ENCODE data around the gene PPME1.
A peak's percentile ranks its signal among the peaks of the same experiment; 100 is the strongest.
"Not testable (repeated sequence)": the region's sequence is repeated elsewhere in the genome, so short reads cannot be mapped to it uniquely, and the experiment has no call there.

PPME1 gene

GRCh38 chr11:74170694-74171629 is at the start of gene PPME1, which contains the start of gene C2CD3:
Gene PPME1 (plus strand): TSS chr11:74171289. CDS start chr11:74171422, 133 bp downstream.
Gene C2CD3 (minus strand): TSS chr11:74171002. CDS start chr11:74170792, 210 bp downstream.
- peak; percentile 63 to 100 (median 98) for DNase-seq

DNA sequence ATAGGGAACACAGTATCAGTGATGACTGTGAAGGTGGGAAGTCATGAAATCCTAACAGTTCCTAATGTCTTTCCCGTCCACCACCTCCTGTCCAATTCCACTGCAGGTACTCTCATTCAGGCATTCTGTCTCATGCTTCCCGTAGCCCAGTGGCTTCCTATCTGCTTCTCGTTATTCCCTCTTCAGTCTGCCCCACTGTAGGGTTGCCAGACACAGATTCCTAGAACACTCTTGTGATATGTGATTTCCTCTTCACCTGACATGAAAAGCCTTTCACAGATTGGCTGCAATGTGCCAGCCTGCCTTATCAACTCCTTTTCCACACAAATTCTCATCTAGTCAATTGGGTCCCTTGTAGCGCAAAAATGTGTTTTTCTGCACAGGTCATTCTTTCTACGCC is 49.3 kb upstream of the PPME1 start:
- DNase-seq = no peak

- DNase-seq = no peak
Observed at GRCh38 chr11:74123008-74123448, 48.1 kb upstream of the PPME1 start.

GRCh38 chr11:74129121-74129520 is 42.0 kb upstream of the PPME1 start:
- not testable (repeated sequence) for DNase-seq

DNA sequence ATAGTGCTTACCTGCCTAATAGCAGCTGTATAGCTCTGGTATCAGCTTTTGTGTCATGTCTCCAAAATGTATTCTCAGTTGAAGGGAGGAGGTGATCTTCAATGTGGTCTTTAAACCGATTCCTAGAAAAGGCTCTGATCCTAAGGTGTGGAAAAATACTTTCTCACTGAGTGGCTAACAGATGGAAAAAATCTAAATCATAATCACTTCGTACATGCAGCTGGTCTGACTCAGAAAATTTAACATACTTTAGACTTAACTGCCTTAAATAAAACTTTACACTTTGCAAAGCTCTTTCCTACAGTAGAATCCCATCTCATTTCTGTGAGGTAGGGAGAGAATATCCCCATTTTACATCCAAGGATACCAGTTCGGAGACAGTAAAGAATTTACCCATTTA is 38.3 kb upstream of the PPME1 start:
- no peak for DNase-seq

GRCh38 chr11:74133436-74133835 is 37.7 kb upstream of the PPME1 start:
- no peak for DNase-seq

DNA sequence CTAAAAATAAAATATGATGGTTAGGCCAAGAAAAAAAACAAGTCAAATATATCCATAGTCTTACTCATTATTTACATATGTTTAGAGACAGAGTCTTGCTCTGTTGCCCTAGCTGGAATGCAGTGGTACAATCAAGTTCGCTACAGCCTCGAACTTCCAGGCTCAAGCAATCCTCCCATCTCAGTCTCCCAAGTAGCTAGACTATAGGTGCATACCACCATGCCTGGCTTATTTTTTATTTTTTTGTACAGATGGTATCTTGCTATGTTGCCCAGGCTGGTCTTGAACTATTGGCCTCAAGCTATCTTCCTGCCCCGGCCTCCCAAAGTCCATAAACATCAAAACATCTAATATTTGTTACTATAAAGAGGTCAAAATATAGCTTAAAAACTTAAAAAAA is 36.4 kb upstream of the PPME1 start:
- no peak for DNase-seq

GRCh38 chr11:74135127-74135840 is 35.8 kb upstream of the PPME1 start:
- no peak for DNase-seq

GRCh38 chr11:74138021-74138420 is 33.1 kb upstream of the PPME1 start:
- no peak for DNase-seq

GRCh38 chr11:74138572-74138971 is 32.5 kb upstream of the PPME1 start:
- DNase-seq = peak in 3 of 51 donors; percentile 4 to 23 (median 9)

DNA sequence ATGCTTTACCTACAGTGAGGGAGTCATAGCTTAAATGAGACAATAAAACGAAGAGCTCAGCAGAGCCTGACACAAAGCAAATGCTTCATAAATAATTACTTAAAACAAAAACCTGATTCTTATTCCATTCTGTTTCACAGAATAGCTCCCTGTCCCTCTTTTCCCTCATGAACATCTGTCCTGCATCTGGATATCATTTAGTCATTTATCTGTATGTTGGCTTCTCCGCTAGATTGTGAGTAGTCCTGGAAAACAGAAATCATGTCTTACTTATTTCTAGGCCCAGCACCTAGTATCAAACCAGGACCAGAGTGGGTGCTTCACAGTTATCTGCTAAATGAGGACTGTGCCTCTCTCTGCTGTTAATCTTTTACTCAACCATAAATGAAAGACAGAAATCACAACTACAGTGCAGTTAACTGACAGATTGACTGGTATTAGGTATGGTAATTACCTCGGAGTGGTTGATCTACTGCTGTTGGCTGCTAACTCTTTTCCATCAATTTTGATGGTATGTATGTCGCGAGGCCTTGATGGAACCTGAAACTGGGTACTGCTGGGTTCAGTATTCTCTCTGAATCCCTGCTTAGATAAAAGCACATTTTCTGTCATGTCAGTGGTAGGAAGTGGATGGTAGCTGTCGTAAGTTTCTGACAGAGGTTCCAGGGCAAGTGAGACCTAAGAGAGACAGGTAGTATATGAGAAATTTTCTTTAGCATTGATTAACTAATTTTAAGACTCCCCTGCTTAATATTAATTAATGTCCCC is 31.8 kb upstream of the PPME1 start:
- DNase-seq = no peak

DNA sequence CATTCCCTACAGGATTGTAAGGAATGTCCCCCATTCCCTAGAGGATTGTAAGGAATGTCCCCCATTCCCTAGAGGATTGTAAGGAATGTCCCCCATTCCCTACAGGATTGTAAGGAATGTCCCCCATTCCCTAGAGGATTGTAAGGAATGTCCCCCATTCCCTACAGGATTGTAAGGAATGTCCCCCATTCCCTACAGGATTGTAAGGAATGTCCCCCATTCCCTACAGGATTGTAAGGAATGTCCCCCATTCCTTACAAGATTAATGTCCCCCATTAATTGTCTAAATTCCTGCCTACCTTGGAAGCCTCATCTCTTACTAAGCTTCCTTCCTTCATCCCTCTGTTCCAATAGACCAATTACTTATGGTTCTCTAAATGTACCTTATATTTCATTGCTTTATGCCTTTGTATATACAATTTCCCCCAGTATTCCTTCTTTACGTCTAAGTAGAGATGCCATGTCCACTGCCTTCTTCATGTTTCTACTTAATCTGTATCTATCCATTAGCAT is 31.1 kb upstream of the PPME1 start:
- not testable (repeated sequence) for DNase-seq

GRCh38 chr11:74141241-74141695 is 29.8 kb upstream of the PPME1 start:
- no peak for DNase-seq

DNA sequence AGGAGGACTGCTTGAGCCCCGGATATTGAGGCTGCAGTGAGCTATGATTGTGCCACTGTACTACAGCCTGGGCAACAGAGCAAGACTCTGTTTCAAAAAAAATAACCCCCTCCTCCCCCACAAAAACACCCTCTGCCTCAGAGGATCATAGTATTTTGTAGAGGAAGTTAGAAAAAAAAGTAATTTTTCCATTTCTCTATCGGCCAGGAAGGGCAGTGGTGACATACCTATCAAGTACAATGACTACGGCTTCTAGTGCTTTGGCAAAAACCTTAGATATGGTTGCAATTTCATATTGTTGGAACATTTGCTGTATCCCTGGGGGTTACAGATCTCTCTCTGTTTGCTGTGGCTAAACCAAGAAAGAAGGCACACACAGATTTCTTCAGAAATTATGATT is 29.2 kb upstream of the PPME1 start:
- no peak for DNase-seq

DNA sequence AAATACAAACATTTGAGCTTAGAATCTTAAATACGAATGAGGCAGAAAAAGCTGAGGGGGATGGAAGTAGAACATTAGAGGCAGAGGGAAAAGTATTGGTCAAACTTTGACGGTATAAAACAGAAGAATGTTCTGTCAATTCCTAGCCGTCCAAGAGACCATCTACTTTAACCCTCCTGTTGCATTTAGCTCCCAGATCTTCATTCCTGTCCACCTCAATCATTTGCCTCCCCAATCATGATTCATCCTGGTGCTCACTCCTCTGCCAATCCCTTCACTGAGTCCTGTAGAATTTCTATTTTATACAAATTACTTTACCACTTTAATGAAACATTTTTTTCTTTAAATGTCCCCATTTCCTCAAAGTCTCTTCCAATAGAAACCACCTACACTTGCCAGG is 28.5 kb upstream of the PPME1 start:
- no peak for DNase-seq

DNA sequence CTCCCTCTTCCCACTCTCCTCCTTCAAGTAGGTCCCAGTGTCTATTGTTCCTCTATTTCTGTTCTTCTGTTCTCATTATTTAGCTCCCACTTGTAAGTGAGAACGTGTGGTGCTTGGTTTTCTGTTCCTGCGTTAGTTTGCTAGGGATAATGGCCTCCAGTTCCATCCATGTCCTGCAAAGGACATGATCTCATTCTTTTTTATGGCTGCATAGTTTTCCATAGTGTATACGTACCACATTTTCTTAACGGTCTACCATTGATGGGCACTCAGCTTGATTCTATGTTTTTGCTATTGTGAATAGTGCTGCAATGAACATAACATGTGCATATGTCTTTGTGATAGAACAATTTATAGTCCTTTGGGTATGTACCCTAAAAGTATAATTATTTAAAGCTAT is 26.5 kb upstream of the PPME1 start:
- no peak for DNase-seq

DNA sequence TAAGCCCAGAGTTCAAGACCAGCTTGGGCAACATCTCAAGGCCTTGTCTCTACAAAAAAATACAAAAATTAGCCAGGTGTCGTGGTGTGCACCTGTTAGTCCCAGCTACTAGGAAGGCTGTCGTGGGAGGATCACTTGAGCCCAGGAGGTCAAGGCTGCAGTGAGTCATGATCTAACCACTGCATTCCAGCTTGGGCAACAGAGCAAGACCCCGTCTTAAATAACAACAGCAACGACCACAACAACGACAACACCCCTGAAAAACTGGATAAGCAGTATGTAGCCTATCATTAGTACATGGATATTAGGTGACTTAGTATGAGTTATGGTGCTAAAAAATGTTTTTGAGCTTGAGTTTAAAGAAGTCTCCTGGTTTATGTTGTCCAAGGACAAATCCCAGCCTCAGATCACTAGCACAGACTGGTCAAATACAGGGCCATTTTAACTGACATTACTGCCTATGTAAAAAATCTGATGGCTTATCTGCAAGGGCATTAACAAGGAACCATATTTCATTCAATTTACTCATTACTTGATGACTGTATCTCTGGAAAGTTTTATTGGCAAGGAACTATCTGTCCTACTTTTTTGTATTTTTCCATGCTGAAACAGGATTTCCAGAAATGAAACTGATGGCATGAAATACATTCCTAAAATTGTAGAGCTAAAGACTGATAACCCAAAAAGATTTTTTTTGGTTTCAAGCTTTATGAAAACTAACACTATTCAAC is 23.7 kb upstream of the PPME1 start:
- no peak for DNase-seq

- DNase-seq = no peak
Observed at GRCh38 chr11:74153224-74153623, 17.9 kb upstream of the PPME1 start.

GRCh38 chr11:74154620-74155281 is 16.3 kb upstream of the PPME1 start:
- no peak for DNase-seq

DNA sequence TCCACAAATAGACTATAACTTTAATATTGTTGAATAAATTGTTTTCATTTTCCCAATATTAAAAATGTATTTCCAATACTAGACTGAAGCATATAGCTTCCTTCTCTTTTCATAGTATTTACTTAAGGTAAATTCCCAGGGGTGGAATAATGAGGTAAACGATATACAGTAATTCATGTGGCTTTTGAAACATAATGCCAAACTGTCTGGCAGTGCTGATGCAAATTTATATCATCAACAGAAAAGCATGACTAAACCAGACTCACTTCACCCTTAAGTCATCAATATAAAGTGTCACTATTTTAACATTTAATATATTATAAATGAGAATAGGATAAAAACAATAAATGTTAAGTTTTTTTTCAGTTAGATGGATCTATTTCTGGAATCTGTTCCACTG is 13.9 kb upstream of the PPME1 start:
- DNase-seq = no peak

All from hypothalamus (tissue), 51 donors.